ENCODE results near the gene OPN1SW.

OPN1SW gene

GRCh38 chr7:128775744-128776474, at the start of gene OPN1SW:
Gene OPN1SW (minus strand): TSS chr7:128775794. CDS start chr7:128775781, 13 bp downstream.
- no peak for DNase-seq

DNA sequence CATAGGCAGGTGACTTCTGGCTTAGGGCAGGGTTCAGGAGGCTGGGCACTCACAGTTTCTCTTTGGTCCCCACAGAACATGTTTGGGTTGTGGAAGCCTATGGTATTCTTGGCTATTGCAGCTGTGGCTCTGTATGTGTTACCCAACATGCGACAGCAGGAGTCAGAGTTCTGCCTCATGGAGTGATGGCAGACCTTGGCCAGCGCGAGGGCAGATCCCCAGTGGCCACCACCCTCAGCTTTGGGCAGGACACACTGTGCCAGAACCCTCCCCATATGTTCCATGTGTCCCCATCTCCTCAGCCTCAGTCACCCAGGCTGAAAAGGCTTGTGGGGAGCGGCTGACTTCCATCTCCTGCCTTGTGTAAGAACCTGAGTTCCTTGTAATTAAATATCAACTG, 46.1 kb upstream of the OPN1SW start:
- DNase-seq, result no peak

GRCh38 chr7:128818694-128819093, 43.1 kb upstream of the OPN1SW start:
- no peak for DNase-seq

DNA sequence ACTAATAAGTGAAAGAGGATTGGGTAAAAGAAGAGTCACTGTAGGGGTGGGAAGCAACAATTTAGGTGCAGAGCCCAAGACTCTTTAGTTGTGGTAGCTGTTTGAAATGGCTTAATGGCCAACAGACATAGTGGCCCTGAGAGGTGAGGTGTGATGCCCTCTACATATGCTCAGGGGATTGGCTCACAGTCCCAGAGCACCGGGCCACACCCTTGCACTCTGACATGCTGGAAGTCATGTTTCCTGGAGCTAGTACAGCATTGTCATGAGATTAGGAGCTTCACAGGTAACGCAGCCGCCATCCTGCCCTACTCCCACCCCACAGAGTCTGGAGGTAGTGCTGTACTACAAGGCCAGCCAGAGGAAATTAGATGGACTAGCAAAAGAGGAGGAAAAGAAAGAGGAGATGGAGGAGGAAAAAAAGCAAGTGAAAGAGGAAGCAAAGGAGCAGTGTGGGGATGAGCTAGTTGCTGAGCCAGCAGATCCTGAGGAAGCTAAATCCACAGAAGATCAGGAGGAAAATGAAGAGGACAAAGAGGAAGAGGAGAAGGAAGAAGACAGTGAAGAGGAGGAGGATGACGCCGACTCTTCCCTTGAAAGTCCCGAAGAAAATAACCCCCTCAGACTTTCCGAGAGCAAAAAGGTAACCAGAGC, 39.8 kb upstream of the OPN1SW start:
- peak; percentile 31 to 41 for DNase-seq

DNA sequence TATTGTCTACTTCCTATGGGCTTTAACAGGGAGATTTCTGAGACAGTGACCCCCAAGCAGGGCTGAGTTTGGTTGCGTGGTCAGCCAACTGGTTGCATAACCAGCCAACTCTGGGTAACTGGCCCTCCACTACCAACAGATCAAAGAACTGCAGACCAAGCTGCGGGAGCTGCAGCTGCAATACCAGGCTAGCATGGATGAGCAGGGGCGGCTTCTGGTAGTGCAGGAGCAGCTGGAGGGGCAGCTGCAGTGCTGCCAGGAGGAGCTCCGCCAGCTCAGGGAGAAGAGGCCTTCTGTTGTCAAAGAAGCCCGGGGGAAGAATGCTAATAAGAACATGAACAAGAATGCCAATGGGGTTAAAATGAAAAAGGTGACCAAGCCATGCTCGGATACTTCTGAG, 38.9 kb upstream of the OPN1SW start:
- DNase-seq, result no peak

DNA sequence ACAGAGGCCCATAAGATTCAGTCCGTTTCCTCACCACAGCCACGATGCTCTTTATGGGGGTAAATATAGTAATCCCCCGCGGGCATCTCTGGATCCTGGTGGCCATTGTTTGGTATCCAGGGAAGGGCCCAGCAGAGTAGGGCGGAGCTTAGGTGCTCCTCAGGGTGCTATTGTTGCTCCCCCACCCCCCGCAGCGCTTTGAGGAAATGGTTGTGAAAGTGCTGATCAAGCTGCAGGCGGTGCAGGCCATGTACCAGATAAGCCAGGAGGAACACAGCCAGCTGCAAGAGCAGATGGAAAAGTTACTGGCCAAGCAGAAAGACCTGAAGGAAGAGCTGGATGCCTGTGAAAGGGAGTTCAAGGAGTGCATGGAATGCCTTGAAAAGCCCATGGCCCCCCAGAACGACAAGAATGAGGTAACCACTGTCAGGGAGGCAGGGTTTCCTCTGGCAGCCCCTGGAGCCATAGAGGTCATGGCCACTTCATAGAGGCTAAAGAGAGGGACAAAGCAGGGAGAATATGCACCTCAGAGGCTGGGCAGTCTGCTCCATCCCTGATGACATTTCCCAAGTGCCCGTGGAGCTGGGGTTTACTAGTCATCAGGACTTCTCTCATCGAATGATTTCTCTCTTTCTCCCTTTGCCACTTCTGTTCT, 37.0 kb upstream of the OPN1SW start:
- peak; percentile 13 to 23 for DNase-seq

- DNase-seq, result no peak
These were observed 36.2 kb upstream of the OPN1SW start for GRCh38 chr7:128811631-128812430.

GRCh38 chr7:128810997-128811396, 35.4 kb upstream of the OPN1SW start:
- DNase-seq, result no peak

GRCh38 chr7:128810473-128810872, 34.9 kb upstream of the OPN1SW start:
- no peak for DNase-seq

- DNase-seq, result no peak
These were observed 33.8 kb upstream of the OPN1SW start for GRCh38 chr7:128809363-128809762.

DNA sequence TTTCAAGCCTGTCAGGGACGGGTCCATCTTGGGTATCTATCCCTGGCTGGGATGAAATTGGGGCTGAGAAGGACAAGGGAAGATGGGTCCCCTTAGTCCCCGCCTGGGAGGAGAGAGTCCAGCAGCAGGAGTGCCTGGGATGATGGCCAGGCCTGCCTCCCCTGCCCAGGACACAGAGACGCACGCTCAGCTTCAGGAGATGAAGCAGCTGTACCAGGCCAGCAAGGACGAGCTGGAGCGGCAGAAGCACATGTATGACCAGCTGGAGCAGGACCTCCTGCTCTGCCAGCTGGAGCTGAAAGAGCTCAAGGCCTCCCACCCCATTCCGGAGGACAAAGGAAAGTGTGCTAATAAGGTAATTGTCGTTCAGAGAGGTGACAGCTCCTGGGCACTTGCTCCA, 31.6 kb upstream of the OPN1SW start:
- no peak for DNase-seq

DNA sequence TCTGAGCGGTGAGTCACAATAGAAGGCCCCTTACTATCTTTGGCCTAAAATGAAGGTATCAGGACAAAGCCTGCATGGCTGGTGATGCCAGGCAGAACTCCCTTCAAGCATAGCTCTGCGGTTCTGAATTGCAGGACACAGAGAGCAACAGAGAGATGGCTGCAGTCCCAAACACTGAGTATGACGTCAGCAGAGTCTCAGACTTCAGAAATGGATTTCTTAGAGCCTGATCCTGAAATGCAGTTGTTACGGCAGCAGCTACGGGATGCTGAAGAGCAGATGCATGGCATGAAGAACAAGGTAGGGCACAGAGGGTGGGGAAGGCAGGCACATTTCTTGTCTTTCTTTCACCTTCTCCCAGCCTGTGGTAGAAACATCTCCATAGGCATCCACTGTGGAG, 29.6 kb upstream of the OPN1SW start:
- no peak for DNase-seq

- DNase-seq, result no peak
These were observed 28.9 kb upstream of the OPN1SW start for GRCh38 chr7:128804484-128804883.

GRCh38 chr7:128801667-128802418, 26.2 kb upstream of the OPN1SW start:
- no peak for DNase-seq

DNA sequence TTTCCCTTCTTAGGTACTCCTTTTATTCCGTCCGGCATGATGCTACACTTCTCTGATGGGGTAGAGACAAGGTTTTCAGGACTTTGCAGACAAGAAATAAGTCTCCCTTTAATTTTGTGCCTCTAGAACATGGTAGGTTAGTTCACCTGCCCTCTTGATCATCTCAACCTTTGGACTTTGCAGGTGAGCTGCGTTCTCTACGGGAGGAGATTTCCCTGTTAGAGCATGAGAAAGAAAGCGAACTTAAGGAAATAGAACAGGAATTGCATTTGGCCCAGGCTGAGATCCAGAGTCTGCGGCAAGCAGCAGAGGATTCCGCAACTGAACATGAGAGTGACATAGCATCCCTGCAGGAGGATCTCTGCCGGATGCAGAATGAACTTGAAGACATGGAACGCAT, 25.4 kb upstream of the OPN1SW start:
- DNase-seq, result no peak

GRCh38 chr7:128800567-128800966, 25.0 kb upstream of the OPN1SW start:
- DNase-seq, result no peak

GRCh38 chr7:128799451-128799850, 23.9 kb upstream of the OPN1SW start:
- peak in 1 of 2 donors; percentile 17 for DNase-seq

GRCh38 chr7:128796327-128796726, 20.7 kb upstream of the OPN1SW start:
- no peak for DNase-seq

DNA sequence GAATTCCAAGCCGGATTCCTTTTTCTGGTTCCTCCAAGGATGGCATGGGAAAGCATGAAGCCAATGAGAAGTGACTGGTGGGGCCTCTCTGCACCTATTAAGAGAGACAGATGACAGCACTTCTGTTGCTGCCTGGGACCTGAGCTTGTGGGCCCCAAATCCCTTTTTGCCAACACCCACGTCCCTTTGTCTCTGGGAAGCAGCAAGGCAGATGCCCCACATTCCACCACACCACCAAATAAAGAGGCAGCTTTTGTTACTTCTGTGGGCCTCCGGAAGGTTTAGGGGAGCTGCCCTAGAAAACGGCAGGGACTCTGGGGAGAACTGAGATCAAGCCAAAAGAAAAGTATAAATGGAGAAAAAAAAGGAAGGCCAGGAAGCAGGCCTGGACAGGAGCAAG, 19.5 kb upstream of the OPN1SW start:
- no peak for DNase-seq

GRCh38 chr7:128794436-128794835, 18.8 kb upstream of the OPN1SW start:
- DNase-seq, result no peak

GRCh38 chr7:128794020-128794419, 18.4 kb upstream of the OPN1SW start:
- DNase-seq, result no peak

DNA sequence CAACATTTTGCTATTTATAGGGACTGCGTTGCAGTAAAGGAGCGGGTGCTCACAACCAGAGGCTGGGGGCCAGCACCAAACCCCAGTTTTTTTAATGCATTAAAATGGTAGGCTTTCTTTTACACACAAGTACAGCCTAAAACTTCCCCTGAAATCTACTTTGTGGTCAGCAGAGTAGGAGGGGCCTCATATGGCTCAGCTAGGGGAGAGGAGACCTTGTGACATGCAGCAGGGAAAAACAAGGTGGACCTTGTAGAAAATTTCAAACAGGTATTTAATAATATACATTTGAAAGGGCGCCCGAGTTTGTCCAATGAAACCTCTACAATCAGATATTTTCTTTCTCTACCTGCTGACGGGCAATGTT, 17.6 kb upstream of the OPN1SW start:
- DNase-seq, result no peak
